Muscle layer of duodenum (tissue), 2 donors: ENCODE data around the gene CADM2.
"Not testable (repeated sequence)": the region's sequence is repeated elsewhere in the genome, so short reads cannot be mapped to it uniquely, and the experiment has no call there.

Experiments used
- H3K27ac ChIP-seq: one replicate; pipeline ENCODE4 v1.7.0; 2013; ENCODE audit warnings: mild to moderate bottlenecking, low read length
- H3K27me3 ChIP-seq: one replicate; pipeline ENCODE4 v1.7.0; 2013; ENCODE audit warnings: low read depth, mild to moderate bottlenecking, control low read depth, low read length
- H3K36me3 ChIP-seq, 2 donors: one replicate each; pipeline ENCODE4 v1.7.0; 2013; ENCODE audit warnings: low read length in 2 of 2, control low read depth in 1 of 2, mild to moderate bottlenecking in 1 of 2; ENCODE audit not compliant: insufficient read depth in 2 of 2, control insufficient read depth in 1 of 2
- H3K4me1 ChIP-seq, 2 donors: one replicate each; pipeline ENCODE4 v1.7.0; 2013; ENCODE audit warnings: low read length in 2 of 2, mild to moderate bottlenecking in 2 of 2, control low read depth in 1 of 2, moderate library complexity in 1 of 2; ENCODE audit not compliant: insufficient read depth in 2 of 2, control insufficient read depth in 1 of 2
- H3K4me3 ChIP-seq, 2 donors: one replicate each; pipeline ENCODE4 v1.7.0; 2013; ENCODE audit warnings: low read length in 2 of 2, low read depth in 1 of 2, mild to moderate bottlenecking in 1 of 2
- H3K9me3 ChIP-seq, 2 donors: one replicate each; pipeline ENCODE4 v1.7.0; 2013; ENCODE audit warnings: low read length in 2 of 2, control low read depth in 1 of 2, mild to moderate bottlenecking in 1 of 2; ENCODE audit not compliant: control insufficient read depth in 1 of 2
- donor health status: healthy.

CADM2 gene

GRCh38 chr3:85090495-85090894, 131.7 kb downstream of the CADM2 start:
- Histone ChIP-seq H3K4me3 (no peak overlapping the region), H3K9me3 (no peaks in the 10 kb centered on the region), H3K27me3 (no peaks in the 10 kb centered on the region), H3K4me1 (no peaks in the 10 kb centered on the region), H3K27ac (no peak overlapping the region), H3K36me3 (no peaks in the 10 kb centered on the region)

- Histone ChIP-seq H3K27me3 (no peaks in the 10 kb centered on the region), H3K9me3 (no peaks in the 10 kb centered on the region), H3K36me3 (no peaks in the 10 kb centered on the region), H3K4me3 (no peak overlapping the region), H3K4me1 (no peaks in the 10 kb centered on the region), H3K27ac (no peak overlapping the region)
Measured at GRCh38 chr3:85100316-85100715, 141.5 kb downstream of the CADM2 start.

- Histone ChIP-seq H3K4me1 (no peaks in the 10 kb centered on the region), H3K9me3 (no peaks in the 10 kb centered on the region), H3K27ac (no peak overlapping the region), H3K4me3 (no peak overlapping the region), H3K27me3 (no peaks in the 10 kb centered on the region), H3K36me3 (no peaks in the 10 kb centered on the region)
Measured at GRCh38 chr3:85102781-85103180, 144.0 kb downstream of the CADM2 start.

GRCh38 chr3:85110393-85110792, 151.6 kb downstream of the CADM2 start:
- Histone ChIP-seq H3K4me3 (no peak overlapping the region), H3K27me3 (no peaks in the 10 kb centered on the region), H3K9me3 (no peaks in the 10 kb centered on the region), H3K36me3 (no peaks in the 10 kb centered on the region), H3K27ac (no peak overlapping the region), H3K4me1 (no peaks in the 10 kb centered on the region)

- Histone ChIP-seq H3K4me1 (no peaks in the 10 kb centered on the region), H3K36me3 (no peaks in the 10 kb centered on the region), H3K9me3 (no peaks in the 10 kb centered on the region), H3K27me3 (no peaks in the 10 kb centered on the region), H3K27ac (no peak overlapping the region), H3K4me3 (no peak overlapping the region)
Measured at GRCh38 chr3:85120879-85121278, 162.1 kb downstream of the CADM2 start.

- not testable (repeated sequence) for H3K27ac ChIP-seq, H3K4me3 ChIP-seq, H3K27me3 ChIP-seq, H3K9me3 ChIP-seq, H3K36me3 ChIP-seq, H3K4me1 ChIP-seq
Measured at GRCh38 chr3:85132864-85133263, 174.1 kb downstream of the CADM2 start.

- not testable (repeated sequence) for H3K4me3 ChIP-seq, H3K4me1 ChIP-seq, H3K9me3 ChIP-seq, H3K27ac ChIP-seq, H3K36me3 ChIP-seq, H3K27me3 ChIP-seq
Measured at GRCh38 chr3:85133691-85134420, 175.1 kb downstream of the CADM2 start.

GRCh38 chr3:85142626-85143025, 183.8 kb downstream of the CADM2 start:
- H3K27ac ChIP-seq = no peak overlapping the region
- H3K4me1 ChIP-seq = no peaks in the 10 kb centered on the region
- no peak overlapping the region for H3K4me3 ChIP-seq
- H3K27me3 ChIP-seq = no peaks in the 10 kb centered on the region
- no peaks in the 10 kb centered on the region for H3K36me3 ChIP-seq
- no peaks in the 10 kb centered on the region for H3K9me3 ChIP-seq

GRCh38 chr3:85148036-85148435, 189.2 kb downstream of the CADM2 start:
- no peaks in the 10 kb centered on the region for H3K4me1 ChIP-seq
- H3K4me3 ChIP-seq = no peak overlapping the region
- no peaks in the 10 kb centered on the region for H3K36me3 ChIP-seq
- H3K27ac ChIP-seq = no peak overlapping the region
- H3K27me3 ChIP-seq = no peaks in the 10 kb centered on the region
- H3K9me3 ChIP-seq = no peaks in the 10 kb centered on the region

- Histone ChIP-seq H3K4me3 (no peak overlapping the region), H3K9me3 (no peaks in the 10 kb centered on the region), H3K27ac (no peak overlapping the region), H3K27me3 (no peaks in the 10 kb centered on the region), H3K4me1 (no peaks in the 10 kb centered on the region), H3K36me3 (no peaks in the 10 kb centered on the region)
Measured at GRCh38 chr3:85151555-85151954, 192.8 kb downstream of the CADM2 start.

- H3K36me3 ChIP-seq, H3K4me3 ChIP-seq, H3K27ac ChIP-seq, H3K27me3 ChIP-seq, H3K9me3 ChIP-seq, H3K4me1 ChIP-seq: not testable (repeated sequence)
Measured at GRCh38 chr3:85153279-85153678, 194.5 kb downstream of the CADM2 start.

- H3K4me1 ChIP-seq = no peaks in the 10 kb centered on the region
- H3K36me3 ChIP-seq = no peaks in the 10 kb centered on the region
- H3K4me3 ChIP-seq = no peak overlapping the region
- no peak overlapping the region for H3K27ac ChIP-seq
- no peaks in the 10 kb centered on the region for H3K9me3 ChIP-seq
- H3K27me3 ChIP-seq = no peaks in the 10 kb centered on the region
Measured at GRCh38 chr3:85159376-85159775, 200.6 kb downstream of the CADM2 start.
